Measurements from ENCODE around the gene KCNG4. TPM values are rescaled to one million over a fixed set of nuclear protein-coding genes. Genes with fewer than 3 reads are reported as not detected.

Gene KCNG4
- total RNA-seq, 2 donors from 2014 or later, result not detected

- TF ChIP-seq POLR2A (IDR thresholded peaks at IDR 0.05), result no peak
- no peak for TF ChIP-seq POLR2AphosphoS5 (IDR thresholded peaks at IDR 0.05)
- TF ChIP-seq CTCF (IDR thresholded peaks at IDR 0.05), result no peak
- no peaks in the 10 kb centered on the region for H3K9me3 ChIP-seq
- H3K27me3 ChIP-seq (replicated peaks; ENCODE audit: insufficient read depth), result peaks cover 4% of the 10 kb centered on the region
- no peaks in the 10 kb centered on the region for H3K36me3 ChIP-seq
- DNase-seq (ENCODE audit: low spot score), result no peak
- H3K4me1 ChIP-seq (replicated peaks), result no peaks in the 10 kb centered on the region
- WGBS, result 70% methylated on average over 6 of the region's 6 CpGs
- no peak overlapping the region for H3K27ac ChIP-seq
- no peak overlapping the region for H3K4me3 ChIP-seq
- intact Hi-C loops (cut with DNase I), result no loop called here
Observed at GRCh38 chr16:84247331-84247730, 7.5 kb upstream of the KCNG4 start.

GRCh38 chr16:84246679-84247077 is 6.9 kb upstream of the KCNG4 start:
- no peak for TF ChIP-seq POLR2AphosphoS5 (IDR thresholded peaks at IDR 0.05)
- TF ChIP-seq CTCF (IDR thresholded peaks at IDR 0.05), result no peak
- TF ChIP-seq POLR2A (IDR thresholded peaks at IDR 0.05), result no peak
- Histone ChIP-seq H3K4me3 (no peak overlapping the region), H3K27ac (no peak overlapping the region), H3K9me3 (no peaks in the 10 kb centered on the region), H3K4me1 (replicated peaks) (no peaks in the 10 kb centered on the region), H3K27me3 (replicated peaks; ENCODE audit: insufficient read depth) (peaks cover 4% of the 10 kb centered on the region), H3K36me3 (no peaks in the 10 kb centered on the region)
- WGBS, result 85% methylated on average over 5 of the region's 5 CpGs
- DNase-seq (ENCODE audit: low spot score), result no peak
- intact Hi-C loops (cut with DNase I), result no loop called here

GRCh38 chr16:84245956-84246678 is 6.3 kb upstream of the KCNG4 start:
- Histone ChIP-seq H3K4me1 (replicated peaks) (no peaks in the 10 kb centered on the region), H3K36me3 (no peaks in the 10 kb centered on the region), H3K27ac (no peak overlapping the region), H3K9me3 (no peaks in the 10 kb centered on the region), H3K27me3 (replicated peaks; ENCODE audit: insufficient read depth) (peaks cover 4% of the 10 kb centered on the region), H3K4me3 (no peak overlapping the region)
- intact Hi-C loops (cut with DNase I), result no loop called here
- WGBS, result 81% methylated on average over 10 of the region's 10 CpGs
- TF ChIP-seq POLR2AphosphoS5 (IDR thresholded peaks at IDR 0.05) (no peak), POLR2A (IDR thresholded peaks at IDR 0.05) (no peak), CTCF (IDR thresholded peaks at IDR 0.05) (no peak)
- no peak for DNase-seq (ENCODE audit: low spot score)

- WGBS, result 98% methylated on average over 2 of the region's 2 CpGs
- Histone ChIP-seq H3K27ac (no peak overlapping the region), H3K27me3 (replicated peaks; ENCODE audit: insufficient read depth) (peaks cover 4% of the 10 kb centered on the region), H3K36me3 (no peaks in the 10 kb centered on the region), H3K9me3 (no peaks in the 10 kb centered on the region), H3K4me1 (replicated peaks) (no peaks in the 10 kb centered on the region), H3K4me3 (no peak overlapping the region)
- TF ChIP-seq CTCF (IDR thresholded peaks at IDR 0.05) (no peak), POLR2AphosphoS5 (IDR thresholded peaks at IDR 0.05) (no peak), POLR2A (IDR thresholded peaks at IDR 0.05) (no peak)
- intact Hi-C loops (cut with DNase I), result no loop called here
- no peak for DNase-seq (ENCODE audit: low spot score)
Observed at GRCh38 chr16:84244728-84245127, 4.9 kb upstream of the KCNG4 start.

GRCh38 chr16:84243732-84244131 is 3.9 kb upstream of the KCNG4 start:
- Histone ChIP-seq H3K36me3 (no peaks in the 10 kb centered on the region), H3K4me3 (no peak overlapping the region), H3K4me1 (replicated peaks) (no peaks in the 10 kb centered on the region), H3K27ac (no peak overlapping the region), H3K27me3 (replicated peaks; ENCODE audit: insufficient read depth) (peaks cover 4% of the 10 kb centered on the region), H3K9me3 (no peaks in the 10 kb centered on the region)
- 88% methylated on average over 1 of the region's 1 CpG for WGBS
- intact Hi-C loops (cut with DNase I), result no loop called here
- no peak for DNase-seq (ENCODE audit: low spot score)
- TF ChIP-seq POLR2A (IDR thresholded peaks at IDR 0.05) (no peak), CTCF (IDR thresholded peaks at IDR 0.05) (no peak), POLR2AphosphoS5 (IDR thresholded peaks at IDR 0.05) (no peak)
